HG02571 (cell line): ENCODE measurements around the gene KIF5C.
A peak's percentile ranks its signal among the peaks of the same experiment; 100 is the strongest.

Experiments
- ATAC-seq: cut with Tn5 transposase; IDR thresholded peaks from one replicate; pipeline ENCODE4 v1.9.1; 2021; ENCODE audit warnings: mild to moderate bottlenecking, moderate library complexity; ENCODE audit not compliant: unreplicated experiment

Gene KIF5C

DNA sequence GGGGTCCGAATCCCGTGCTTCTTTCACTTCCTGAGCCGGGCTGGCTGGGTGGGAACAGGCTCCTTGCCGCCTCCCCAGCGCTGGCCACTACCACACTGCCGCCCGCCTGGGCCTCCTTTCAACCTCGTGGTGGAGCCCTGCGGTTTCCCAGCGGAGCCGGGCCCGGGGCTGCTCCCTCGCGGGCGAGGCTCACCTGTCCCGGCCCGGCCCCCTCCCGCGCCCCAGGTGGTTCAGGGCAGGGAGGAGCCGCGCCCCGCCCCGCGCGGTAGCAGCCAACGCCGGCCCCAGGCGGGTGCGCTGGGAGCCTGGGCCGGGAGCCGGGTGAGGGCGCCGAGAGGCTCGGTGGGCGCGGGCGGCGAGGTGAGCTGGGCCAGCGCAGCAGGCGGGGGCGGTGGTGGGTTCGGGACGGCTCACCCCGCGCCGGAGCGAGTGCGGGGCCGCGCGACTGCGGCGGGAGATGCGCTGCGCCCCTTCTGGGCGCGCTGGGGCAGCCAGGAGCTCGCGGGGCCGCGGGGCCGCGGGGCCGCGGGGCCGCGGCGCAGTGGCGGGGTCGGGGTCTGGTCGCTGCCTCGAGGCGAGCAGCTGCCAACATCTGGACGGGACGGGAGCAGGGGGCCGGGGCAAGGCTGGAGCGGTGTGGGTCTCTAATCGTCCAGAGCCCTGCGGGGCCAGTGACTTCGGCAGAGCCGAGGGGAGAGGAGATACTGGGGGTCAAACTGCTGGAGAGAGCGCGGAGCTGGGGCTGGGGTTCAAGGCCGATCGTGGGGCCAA is 163.6 kb downstream of the KIF5C start, which contains the start of gene LYPD6B:
TSS of gene LYPD6B (plus strand) at position 258 of the 771 bp plus-strand sequence. CDS start 92,250 bp downstream, outside the sequence.
- peak; percentile 62 for ATAC-seq

DNA sequence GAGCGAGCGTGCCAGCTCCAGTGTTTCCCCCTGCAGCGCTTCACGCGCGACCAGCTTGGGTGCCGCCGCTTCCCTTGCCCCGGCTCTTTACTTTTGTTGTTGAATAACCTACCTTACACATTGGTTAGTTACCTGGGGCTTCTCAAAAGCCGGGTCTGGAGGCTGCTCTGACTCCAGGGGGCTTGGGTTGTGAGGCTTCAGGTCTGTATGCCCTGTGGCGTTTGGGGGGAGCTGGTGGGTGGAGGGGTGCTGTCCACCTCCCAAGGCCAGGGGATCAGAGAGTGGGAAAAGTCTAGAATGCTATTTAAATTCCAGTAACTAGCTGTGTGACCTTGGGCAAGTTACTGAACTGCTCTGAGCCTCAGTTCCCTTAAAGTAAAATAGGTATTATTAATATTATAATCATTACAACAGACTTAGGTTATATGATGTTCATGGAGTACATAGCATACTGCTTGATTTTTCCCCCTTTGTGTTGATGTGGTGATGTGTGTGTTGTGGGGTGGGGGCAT is 164.2 kb downstream of the KIF5C start:
- peak; percentile 4 for ATAC-seq

DNA sequence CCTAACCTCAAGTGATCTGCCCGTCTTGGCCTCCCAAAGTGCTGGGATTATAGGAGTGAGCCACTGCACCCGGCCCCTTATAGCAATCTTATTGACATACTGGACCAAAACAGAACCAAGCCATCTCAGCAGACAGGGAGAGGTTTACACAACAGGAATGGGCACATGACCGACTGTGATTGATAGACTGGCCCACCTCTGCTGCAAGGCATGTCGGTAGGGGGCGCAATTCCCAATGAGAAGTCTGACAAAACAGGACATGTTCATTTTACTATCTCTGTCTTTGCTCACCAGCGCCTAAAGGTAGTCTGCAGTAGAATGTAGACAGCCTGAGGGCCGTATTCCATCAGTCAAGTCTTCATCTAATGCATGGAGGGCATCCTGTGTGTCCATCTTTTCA is 165.4 kb downstream of the KIF5C start:
- peak; percentile 40 for ATAC-seq

DNA sequence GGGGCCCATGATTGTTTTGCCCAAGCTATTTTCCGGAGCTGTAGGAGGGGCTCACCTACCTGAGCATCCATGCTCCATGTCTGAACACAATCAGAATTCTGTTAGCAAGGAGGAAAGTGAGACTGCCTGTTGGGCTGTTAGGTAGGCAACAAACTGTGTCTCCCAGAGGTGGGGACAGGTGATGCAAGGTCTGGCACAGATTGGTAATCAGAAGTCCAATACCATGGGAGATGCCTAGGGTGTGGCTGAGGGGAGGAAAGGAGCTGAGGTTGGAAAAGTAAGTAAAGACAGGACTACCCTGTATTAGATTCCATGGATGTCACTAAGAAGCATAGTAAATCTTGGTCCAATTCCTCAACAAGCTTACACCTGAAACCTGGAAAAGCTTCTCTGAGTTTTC is 166.5 kb downstream of the KIF5C start:
- ATAC-seq = no peak

DNA sequence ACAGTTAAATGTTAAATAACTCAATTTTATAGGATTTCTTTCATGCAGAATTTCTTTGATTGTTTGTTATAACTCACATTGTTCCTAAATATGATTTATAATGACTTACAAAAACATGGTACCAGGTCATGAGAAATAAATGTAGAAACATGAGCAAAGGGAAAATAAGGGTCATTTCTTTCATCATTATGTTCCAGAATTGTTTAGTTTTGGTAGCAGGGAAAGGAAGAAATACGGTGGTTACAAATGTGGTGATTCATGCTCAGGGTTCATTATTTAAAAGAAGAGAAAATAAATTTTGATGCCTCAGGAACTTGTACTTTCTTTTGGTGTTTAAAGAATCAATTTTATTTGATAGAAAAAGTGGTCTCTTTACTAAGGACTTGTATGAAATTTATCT is 167.9 kb downstream of the KIF5C start:
- ATAC-seq = no peak

DNA sequence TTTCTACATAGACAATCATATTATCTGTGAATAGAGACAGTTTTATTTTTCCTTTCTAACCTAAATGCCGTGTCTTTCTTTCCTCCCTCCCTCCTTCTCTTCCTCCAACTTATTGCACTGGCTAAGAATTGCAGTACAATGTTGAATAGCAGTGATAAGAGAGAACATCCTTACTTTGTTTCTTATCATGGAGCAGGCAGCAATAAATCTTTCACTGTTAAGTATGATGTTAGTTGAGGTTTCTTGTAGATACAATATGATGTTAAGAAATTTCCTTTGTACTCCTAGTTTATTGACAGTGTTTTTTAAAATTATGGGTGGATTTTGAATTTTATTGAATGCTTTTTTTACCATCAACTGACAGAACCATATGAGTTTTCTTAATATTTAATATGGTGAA is 169.5 kb downstream of the KIF5C start:
- no peak for ATAC-seq

DNA sequence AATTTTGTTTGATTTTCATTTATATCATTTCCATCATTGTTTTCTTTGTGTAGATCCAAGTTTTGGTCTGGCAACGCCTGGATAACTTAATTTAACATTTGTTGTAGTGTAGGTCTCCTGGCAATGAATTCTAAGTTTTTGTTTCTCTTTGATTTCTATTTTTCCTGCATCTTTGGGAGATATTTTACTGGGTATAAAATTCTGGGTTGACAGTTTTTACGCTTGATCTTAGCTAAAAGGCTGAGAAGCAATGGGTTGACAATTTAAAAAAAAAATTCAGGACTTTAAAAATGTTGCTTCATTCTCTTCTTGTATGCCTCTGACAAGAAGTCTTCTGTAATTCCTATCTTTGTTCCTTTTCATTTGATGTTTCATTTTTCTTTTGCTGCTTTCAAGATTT is 172.1 kb downstream of the KIF5C start:
- ATAC-seq = no peak

DNA sequence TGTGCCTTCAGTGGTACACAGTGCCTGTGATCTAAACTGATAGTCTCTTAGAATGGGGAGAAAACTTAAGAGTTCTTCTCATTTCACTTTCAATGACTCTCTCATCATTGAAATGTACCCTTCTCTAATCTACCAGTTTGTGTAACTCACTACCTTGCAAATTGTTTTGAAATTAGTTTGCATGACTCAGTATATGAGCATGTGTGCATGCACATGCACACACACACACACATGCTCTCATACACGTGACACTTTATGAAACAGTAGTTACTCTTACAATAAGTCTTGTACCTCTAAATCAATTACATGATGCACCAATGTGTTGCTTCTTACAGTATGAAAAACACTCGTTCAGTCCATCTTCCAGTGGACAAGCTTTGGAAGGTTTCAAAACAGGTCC is 174.1 kb downstream of the KIF5C start:
- ATAC-seq = no peak

DNA sequence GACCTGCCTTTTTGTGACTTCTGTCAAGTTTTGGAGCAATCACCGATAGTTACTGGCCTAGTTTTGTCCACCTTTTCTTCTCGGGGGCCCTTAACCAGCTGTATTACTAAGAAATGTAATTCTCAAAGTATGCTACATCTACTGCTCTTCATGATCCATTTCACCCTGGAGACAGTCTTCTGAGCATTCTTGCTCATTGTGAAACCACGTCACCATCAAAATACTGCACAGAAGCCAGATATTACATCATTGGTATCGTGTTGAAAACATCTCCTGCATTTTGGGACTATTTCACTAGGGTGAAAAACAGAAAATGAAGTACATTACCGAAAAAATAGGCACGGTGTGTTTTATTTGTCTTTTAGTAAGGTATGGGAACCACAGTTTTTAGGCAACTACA is 175.2 kb downstream of the KIF5C start:
- peak; percentile 90 for ATAC-seq

DNA sequence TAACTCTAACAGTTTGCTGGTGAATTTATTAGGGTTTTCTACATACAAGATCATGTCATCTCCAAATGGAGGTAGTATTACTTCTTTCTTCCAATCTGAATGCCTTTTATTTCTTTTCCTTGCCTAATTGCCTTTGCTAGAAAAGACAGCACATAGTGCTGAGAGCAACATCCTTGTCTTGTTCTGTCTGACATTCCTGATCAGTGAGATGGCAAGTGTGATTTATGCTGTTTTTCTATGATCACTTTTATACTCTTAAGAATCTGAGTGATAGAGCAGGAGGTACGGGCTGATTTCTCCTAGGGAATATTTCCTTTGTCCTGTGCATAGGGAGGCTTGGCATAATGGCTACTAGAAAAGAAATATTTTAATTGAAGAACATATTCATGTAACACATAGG is 180.7 kb downstream of the KIF5C start:
- ATAC-seq = no peak

DNA sequence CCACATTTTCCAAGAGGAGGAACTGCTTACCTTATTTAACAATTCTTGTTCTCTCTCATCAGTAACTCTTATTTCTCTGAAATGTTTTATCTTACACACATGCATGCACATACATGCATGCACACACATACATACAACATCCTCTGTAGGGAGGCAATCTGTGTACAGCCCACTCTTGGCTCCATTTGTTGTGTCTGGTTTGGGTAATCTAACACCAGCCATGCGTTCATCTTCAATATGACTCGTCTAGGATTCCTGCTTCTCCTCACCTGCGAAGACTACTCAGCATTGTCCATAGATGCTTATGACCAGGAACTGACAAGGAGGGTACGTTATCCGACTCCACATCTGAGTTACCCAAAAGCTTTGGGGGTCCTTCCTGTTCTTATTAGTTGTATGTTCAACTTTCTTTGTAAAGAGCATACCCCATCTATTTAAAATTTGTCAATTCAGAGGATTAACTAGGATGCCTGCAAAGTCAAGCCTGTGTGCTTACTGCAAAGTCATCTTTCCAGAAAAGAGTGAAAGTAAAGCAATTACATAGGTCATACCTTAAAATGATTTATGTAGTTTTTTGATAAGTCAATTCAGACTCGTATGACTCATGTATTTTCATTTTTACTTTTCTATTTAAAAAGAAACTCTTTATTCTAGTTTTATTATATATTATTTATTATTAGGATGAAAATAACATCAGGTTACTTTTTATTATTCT is 181.7 kb downstream of the KIF5C start:
- no peak for ATAC-seq

DNA sequence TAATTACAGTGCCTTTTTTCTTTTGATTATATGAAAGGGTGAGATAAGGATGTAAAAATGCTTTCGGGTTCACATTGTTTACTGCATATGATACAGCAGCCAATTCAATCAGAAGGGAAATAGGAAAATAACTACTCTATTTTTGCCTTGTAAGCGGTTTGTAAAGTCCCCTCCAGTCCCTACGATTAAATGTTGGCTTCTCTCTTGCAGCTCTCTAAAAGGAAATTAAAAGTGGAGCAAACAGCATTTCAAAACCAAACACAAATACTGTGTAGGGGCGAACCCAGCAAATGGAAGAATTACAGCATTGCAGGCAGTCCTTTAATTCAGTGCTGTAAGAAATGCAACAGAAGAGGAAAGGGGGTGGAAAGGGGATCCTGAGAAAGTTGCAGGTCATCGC is 182.4 kb downstream of the KIF5C start:
- ATAC-seq = no peak

DNA sequence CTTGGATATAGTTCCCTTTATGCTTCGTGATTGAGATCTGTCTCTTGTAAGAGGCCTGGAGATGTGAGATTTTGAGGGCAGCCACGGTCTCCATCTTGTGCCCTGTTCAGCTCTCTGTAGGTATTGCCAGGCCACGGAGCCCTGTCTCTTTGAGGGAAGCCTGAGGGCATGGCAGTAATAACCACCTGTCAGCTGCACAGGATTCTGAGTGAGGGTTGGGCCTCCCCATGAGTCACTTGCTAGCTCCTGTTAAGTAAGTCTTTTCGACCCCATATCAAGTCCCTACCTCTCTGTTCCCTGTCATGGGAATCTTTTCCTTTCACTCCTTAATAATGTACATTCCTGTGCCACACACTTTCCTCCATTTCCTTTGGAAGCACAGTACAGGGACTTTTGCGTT is 183.9 kb downstream of the KIF5C start:
- ATAC-seq = no peak

DNA sequence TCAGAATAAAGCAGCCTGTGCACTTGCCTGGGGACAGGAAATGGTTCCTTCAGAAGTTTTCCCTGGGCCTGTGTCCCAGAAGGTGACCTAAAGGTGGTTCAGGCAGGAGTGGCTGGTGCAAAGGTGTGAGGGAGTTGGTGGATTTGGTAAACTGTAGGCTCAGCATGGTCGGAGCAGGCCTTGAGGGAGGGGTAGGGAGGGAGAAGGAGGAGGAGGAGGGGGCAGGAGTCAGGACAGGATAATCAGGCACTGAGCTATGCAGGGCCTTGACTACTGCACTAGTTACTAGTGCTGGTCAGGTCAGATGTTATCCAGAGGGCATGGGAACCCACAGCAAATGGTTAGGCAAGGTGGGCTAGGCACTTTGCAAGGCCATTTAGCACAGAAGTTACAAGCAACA is 184.8 kb downstream of the KIF5C start:
- ATAC-seq = no peak

DNA sequence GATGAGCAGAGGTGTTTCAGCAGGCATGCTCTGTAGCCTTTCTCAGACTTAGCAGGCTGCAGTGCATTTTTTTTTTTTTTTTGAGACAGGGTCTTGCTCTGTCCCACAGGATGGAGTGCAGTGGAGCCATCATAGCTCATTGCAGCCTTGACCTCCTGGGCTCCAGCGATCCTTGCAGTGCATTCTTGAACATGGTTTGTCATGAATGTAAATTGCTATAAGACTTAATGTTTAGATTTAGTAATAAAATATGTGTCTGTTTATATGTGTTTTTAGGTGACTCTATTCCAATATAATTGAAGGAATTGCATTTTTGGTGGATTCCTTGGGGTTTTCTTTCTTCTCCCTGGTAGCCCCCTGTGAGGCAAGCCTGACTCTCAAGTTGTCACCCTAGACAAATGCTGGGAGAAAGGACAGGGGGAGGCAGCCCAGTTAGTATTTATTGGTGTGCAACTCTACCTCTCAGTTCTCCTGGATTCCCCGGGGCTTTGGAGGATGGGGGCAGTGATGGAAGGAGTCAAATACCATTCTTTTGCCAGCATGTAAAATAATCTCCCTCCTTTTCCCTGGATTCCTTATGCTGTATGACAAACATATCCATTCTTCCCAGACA is 186.2 kb downstream of the KIF5C start:
- no peak for ATAC-seq

DNA sequence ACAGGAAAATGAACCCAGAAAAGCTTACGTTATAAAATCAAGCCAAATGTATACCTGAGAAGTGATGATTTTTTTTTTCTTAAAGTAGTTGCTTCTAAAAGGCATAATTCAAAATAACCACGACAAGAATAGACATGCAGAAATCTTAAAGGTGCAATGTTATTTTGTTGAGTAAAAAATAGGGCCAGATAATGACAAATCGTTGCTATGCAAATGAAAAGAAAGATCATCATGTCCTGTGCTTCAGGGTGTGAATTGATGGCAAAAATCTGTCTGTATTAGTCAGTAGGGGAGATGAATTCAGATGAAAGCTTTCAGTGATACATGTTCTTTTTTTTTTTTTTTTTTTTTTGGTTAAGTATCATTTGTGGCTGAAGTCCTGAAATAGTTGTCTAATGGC is 187.5 kb downstream of the KIF5C start:
- no peak for ATAC-seq

DNA sequence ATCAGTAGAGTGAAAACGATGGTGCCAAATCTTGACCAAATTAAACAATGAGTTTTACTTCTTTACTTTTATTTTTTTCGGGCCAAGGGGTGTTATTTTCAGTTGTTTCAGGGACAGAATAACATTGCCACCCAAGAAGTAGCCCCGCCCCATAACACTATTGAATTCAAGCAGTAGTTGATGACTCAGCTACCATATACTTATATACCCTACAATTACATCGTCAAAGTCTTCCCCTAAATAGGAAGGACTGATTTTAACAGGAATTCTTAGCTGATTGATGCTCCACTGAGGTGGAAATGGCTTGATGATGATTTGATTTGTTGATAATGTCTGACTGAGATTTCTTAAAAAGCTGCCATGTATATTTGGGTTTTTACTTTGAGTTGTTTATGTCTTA is 188.2 kb downstream of the KIF5C start:
- no peak for ATAC-seq

DNA sequence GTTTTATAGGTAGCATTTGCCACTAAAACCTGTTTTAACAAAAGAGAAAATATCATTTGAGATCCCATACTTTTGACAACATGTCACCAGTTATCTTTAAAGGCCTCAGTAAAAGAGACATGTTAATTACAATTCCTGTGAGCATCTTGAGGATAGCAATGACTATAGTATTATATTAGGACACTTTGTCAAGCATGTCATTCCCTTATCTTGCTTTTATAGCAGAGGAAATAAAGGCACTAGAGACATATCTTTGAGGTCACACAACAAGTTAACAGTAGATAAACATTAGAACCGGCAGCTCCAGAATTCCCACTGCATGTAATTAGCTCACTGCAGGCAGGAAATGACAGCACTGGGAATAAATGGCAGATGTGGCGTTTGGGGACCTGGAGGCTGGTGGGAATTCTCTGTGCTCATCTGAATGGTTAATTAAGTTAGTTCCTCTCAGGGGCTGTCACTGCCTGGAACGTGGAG is 189.4 kb downstream of the KIF5C start:
- no peak for ATAC-seq

DNA sequence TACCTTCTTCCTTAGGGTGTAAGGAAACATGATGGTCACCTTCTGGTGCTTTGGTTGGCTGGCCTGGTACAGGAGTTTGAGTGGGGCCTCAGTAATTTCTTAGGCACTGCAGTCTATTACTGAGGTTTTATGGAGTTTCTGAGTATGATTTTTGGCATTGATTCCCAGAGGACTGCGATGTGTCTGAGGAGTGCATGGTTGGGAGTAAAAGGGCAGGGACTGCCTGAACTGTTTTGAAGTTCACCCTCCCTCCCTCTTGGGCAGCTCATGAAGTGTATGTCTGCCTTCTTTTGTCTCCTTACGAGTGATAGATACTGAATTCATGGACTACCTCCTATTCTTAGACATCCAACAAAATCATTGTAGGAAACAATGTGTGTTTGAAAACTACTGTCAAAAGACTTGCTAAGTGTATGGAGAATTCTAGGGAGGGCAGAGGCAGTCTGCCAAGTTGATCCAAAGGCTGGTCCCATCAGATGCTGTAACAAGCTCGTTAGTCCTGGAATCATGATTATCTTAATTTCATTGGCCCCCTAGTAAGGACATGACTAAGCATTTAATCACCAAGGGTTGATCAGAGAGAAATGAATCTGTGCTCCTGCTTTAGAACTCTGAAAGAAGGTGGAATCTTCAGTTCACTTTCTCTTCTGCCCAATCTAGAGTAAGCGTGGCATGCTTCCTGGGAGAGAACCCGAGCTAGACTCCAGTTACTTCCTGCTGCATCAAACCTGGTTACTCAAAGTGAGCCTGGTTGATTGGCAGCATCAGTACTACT is 190.0 kb downstream of the KIF5C start:
- no peak for ATAC-seq

DNA sequence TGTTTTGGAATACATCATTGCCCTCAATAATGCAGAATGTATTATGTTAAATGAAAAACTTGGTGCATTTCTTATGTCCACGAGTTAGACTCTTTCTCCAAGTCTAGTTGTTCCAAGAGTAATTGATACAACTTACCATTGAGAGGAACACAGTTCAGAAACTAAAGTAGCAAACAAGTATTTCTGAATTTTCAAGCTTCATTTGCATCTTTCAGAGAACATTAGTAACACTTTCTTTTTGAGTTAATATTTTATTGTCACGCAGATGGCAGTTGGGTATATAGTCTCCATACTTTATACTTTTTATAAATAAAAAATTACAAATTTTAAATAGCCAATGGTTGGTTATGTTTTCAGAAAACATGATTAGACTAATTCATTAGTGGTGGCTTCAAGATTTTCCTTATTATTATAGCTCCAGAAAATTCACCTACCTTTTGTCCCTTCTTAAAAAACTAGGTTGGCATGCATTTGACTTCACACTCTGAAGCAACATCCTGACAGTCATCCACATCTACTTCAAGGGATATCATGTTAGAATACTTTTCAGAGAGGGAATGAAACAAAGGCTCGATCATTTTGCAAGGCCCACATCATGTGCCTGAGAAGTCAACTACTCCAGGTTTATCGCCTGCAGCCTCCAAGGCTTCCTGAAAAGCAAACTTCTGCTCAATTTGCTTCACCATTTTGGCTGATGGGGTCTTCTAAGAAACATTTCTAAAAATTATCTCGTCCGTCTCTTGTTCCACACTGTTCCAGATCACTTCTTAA is 193.4 kb downstream of the KIF5C start:
- ATAC-seq = no peak
